Naive B cell (primary cell): ENCODE results near the gene SLC33A1. TPM values are rescaled to one million over a fixed set of nuclear protein-coding genes. Genes with fewer than 3 reads are reported as not detected.

Experiments used
- polyA plus RNA-seq, 6 donors: library from polyadenylated mRNA; unstranded; fragments of 300-500 nt; fragmentation: Illumina TruSeq; gene quantifications; one replicate each; pipeline ENCODE4 v1.2.3, GENCODE V29; 2021; ENCODE audit warnings: low read depth in 6 of 6

Gene SLC33A1
- polyA plus RNA-seq, 6 donors from 2014 or later: 10.5 to 21.1 (median 13.9) TPM

Other genes starting within 250 kb of the SLC33A1 start
- gene PLCH1, start 109.4 kb downstream of the SLC33A1 start, polyA plus RNA-seq: not detected
- 1 to 10 TPM; 1.5 to 5.9 (median 2.2) TPM for gene C3orf33, start 48.1 kb downstream of the SLC33A1 start, polyA plus RNA-seq
- 10 to 100 TPM; 50.7 to 66.2 (median 57.0) TPM for gene GMPS, start 16.2 kb upstream of the SLC33A1 start, polyA plus RNA-seq